GM12801 (cell line): ENCODE measurements around the gene SMG7.

Experiments used
- TF ChIP-seq, protein P1 (sequence below): IDR thresholded peaks from one replicate; pipeline ENCODE4 v1.5.1; 2011; ENCODE audit warnings: control low read depth; ENCODE audit not compliant: insufficient read length; ENCODE audit errors: extremely low read depth

The SMG7 gene

DNA sequence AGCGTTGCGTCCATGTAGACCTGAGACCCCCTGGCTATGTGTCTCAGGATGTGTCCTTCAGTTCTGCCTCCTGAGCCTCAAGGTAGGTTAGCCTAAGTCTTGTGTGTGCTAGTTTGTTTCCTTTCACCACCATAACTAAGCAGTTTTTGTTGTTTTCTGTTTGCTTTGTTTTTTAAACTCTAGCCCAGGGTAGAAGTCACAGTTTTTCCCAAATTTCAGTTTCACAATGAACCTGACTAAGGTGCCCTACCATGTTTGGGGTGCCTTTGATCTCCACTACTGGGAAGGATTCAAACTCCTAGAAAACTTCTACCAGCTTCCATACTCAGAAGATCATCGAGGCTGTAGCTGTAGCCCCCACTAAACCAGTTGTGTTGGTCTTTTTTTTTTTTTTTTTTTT is 14.8 kb upstream of the SMG7 start:
- TF ChIP-seq, protein P1, sequence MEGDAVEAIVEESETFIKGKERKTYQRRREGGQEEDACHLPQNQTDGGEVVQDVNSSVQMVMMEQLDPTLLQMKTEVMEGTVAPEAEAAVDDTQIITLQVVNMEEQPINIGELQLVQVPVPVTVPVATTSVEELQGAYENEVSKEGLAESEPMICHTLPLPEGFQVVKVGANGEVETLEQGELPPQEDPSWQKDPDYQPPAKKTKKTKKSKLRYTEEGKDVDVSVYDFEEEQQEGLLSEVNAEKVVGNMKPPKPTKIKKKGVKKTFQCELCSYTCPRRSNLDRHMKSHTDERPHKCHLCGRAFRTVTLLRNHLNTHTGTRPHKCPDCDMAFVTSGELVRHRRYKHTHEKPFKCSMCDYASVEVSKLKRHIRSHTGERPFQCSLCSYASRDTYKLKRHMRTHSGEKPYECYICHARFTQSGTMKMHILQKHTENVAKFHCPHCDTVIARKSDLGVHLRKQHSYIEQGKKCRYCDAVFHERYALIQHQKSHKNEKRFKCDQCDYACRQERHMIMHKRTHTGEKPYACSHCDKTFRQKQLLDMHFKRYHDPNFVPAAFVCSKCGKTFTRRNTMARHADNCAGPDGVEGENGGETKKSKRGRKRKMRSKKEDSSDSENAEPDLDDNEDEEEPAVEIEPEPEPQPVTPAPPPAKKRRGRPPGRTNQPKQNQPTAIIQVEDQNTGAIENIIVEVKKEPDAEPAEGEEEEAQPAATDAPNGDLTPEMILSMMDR, result no peak

DNA sequence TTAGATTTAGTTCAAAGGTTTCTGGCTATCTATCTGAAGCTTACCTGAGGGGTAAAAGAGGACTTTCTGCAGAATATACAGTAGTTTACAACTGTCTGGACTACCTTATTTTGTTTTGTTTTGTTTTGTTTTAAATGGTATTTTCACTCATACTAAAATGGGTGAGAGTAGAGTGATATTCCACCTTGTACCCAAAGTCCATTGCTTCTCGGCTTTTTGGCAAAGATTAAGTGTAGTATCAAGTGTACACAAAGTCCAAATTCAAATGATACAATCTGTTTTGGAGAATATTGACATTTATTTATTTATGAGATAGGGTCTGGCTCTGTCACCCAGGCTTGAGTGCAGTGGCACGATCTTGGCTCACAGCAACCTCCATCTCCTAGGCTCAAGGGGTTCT is 11.7 kb upstream of the SMG7 start:
- TF ChIP-seq, protein P1, result no peak

DNA sequence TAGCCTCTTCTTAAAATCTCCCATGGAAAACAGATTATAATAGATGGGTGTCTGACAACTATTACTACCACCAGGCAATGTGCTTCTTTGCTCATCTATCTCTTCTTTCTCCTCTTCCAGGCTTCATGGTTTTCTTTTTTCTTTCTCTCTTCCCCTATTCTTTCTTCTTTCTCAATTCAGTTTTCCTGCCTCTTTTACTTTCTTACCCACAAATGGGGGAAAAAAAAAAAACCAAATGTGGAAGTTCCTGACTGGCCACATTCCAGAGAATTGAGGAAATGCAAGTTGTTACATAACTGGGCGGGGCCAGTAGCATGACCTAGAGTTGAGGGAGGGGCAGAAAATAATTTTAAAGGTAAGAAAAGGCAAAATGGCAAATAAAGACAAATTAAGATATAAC is 10.9 kb upstream of the SMG7 start:
- TF ChIP-seq, protein P1, result no peak

DNA sequence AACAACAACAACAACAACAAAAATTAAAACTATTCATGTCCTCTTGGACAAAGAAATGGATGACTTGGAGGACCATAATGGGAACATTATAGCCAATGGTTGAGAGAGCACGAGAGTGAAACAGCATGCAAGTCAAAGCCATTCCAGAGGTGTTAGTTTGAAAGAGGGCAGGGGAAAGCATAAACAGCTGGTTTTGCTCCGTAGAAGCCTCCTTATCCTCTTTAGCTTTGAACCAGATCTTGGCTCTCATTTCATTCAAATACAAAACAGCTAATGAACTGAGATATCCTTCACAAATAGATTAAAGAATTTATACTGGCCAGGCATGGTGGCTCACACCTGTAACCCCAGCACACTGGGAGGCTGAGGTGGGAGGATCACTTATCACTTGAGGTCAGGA is 8.7 kb upstream of the SMG7 start:
- TF ChIP-seq, protein P1, result no peak

DNA sequence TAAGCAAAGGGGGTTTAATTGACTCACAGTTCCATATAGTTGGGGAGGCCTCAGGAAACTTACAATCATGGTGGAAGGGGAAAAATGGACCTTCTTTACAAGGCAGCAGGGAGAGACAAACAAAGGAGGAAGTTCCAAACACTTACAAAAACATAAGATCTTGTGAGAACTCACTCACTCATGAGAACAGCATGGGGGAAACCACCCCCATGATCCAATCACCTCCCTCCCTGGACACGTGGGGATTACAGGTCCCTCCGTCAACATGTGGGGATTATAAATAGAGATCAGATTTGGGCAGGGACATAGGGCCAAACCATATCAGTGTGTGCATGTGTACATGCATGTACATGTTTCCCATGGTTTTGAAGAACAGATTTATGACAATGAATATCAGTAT is 5.5 kb upstream of the SMG7 start:
- TF ChIP-seq, protein P1, result no peak

DNA sequence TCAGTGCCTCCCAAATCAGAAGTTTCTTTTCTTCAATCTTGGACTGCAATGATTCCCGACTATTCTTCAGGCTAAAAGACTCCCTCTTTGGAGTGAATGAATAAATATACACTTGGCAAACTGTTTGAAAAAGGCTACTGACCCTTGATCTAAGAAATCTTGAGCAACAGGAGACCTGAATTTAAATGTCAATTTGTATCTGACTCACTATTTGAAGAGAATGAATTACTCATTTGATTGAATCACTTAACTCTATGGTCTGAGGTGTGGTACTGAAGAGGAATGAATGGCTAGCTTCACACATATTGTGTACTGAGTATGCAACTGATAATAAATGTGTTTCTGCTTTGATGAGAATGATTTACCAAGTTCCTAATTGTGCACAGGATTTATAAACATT is 4.6 kb upstream of the SMG7 start:
- TF ChIP-seq, protein P1, result no peak

DNA sequence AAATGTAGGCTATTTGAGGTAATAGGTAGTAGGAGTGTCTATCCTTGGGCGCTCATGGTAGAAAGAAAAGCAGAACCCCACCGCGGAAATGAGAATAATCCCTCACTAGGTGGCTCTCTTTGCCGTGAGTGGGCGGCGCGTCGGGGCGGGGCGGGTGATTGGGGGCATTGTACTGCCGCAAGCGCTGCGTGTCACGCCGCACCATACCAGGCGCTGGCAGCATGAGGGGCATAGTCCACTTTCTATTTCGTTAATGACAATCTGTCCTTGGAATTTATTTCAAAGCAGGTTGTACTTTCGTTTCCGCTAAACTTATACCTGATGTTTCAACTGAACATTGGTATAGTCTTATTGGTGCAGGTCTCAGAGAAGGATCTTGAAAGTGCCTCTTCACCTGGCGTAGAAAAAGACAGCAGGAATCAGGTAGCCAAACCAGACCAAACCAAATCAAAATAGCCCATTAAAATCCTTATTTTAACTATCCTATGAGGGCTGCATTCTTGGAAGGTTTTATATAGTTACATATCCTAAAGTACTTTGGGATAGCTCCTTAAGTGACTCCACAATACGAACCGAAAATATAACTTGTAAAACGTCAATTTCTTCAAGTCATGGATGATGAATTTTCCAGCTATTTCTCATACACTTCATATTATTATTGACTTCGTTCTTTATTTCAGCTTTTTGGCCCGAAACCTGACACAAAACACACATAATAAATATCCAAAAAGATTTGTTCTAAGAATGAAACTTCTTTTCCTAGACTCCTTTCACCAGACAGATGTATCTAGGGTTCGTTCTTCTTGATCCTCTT is 1.9 kb upstream of the SMG7 start:
- TF ChIP-seq, protein P1, result no peak
